ENCODE measurements around the gene NCEH1. TPM values are rescaled to one million over a fixed set of nuclear protein-coding genes. Genes with fewer than 3 reads are reported as not detected.

The NCEH1 gene
- total and polyA plus RNA-seq, 9 of the 15 experiments (the other 6 are each of a cell fraction or from before 2014, with no cell fraction given), result 1.3 to 5.0 (median 2.8) TPM

GRCh38 chr3:172601066-172601832, 109.6 kb downstream of the NCEH1 start:
- no peaks in the 10 kb centered on the region for H4K20me1 ChIP-seq (replicated peaks; ENCODE audit: control insufficient read depth, insufficient read depth, low read length)
- no TSS peak for BruUV-seq (replicated peaks)
- TF ChIP-seq ATF7 (IDR thresholded peaks at IDR 0.05) (no peak), TBP (optimal IDR thresholded peaks at IDR 0.05; ENCODE audit: low read depth, low read length) (no peak), PURB (CRISPR knock-in tag; IDR thresholded peaks at IDR 0.05; ENCODE audit: low read depth) (no peak), MED1 (CRISPR knock-in tag; IDR thresholded peaks at IDR 0.05; ENCODE audit: borderline replicate concordance) (no peak), ZNF318 (IDR thresholded peaks at IDR 0.05; ENCODE audit: borderline replicate concordance in 1 of 2, low read depth in 1 of 2) (no peak), NFIX (CRISPR knock-in tag; IDR thresholded peaks at IDR 0.05; ENCODE audit: low read depth) (no peak), BRCA1 (IDR thresholded peaks at IDR 0.05) (no peak), BRCA1 (CRISPR knock-in tag; IDR thresholded peaks at IDR 0.05) (no peak), HNRNPK (IDR thresholded peaks at IDR 0.05; ENCODE audit: low read depth, low read length, poor library complexity, severe bottlenecking) (no peak), CBX5 (IDR thresholded peaks at IDR 0.05; ENCODE audit: borderline replicate concordance, low read depth) (no peak), KHSRP (IDR thresholded peaks at IDR 0.05) (no peak), DEAF1 (CRISPR knock-in tag; IDR thresholded peaks at IDR 0.05) (no peak), BRD9 (IDR thresholded peaks at IDR 0.05; ENCODE audit: low read depth, partially characterized antibody) (no peak), MCM7 (IDR thresholded peaks at IDR 0.05) (no peak)
- peaks cover 2 to 9% of the 10 kb centered on the region in 2 experiments; a peak in 4 of 5 replicates for H3K27me3 ChIP-seq (ENCODE audit: control insufficient read depth in 2 of 2, insufficient read depth in 2 of 2, low read length in 2 of 2)
- in situ Hi-C loops (cut with MboI) (no loop called here), intact Hi-C loops (cut with micrococcal nuclease) (no loop called here)
- no peaks in the 10 kb centered on the region for H3K79me2 ChIP-seq (ENCODE audit: control insufficient read depth, insufficient read depth, low read length)
- no peaks in the 10 kb centered on the region for H3K9me1 ChIP-seq (ENCODE audit: control insufficient read depth, insufficient read depth, low read length)
- H3K4me2 ChIP-seq (ENCODE audit: insufficient read depth, low read length), result no peak overlapping the region
- ChIA-PET CTCF (ENCODE audit: low intra/inter-chr PET ratio) (no interaction called here), POLR2A (no interaction called here)
- ATAC-seq (no peak), FAIRE-seq (no peak), DNase-seq (ENCODE audit: extremely low read depth in 1 of 4, low spot score in 3 of 4) (no peak)
- 0% methylated on average over 3 of the region's 3 CpGs for WGBS (ENCODE audit: insufficient coverage, low coverage, missing lambda C conversion rate)
- no peak overlapping the region for H3K9ac ChIP-seq (ENCODE audit: insufficient read depth in 1 of 2, low read depth in 2 of 2, low read length in 2 of 2)
- no peaks in the 10 kb centered on the region for H3K4me1 ChIP-seq (replicated peaks in 1 of 2; ENCODE audit: control insufficient read depth in 2 of 2, insufficient read depth in 2 of 2, low read length in 2 of 2)
- H2AFZ ChIP-seq (ENCODE audit: low read depth, low read length), result no peak overlapping the region
- no peak overlapping the region for H3K4me3 ChIP-seq
- H3K36me3 ChIP-seq (ENCODE audit: control insufficient read depth, insufficient read depth, low read length), result no peaks in the 10 kb centered on the region
- no peaks in the 10 kb centered on the region for H3K9me3 ChIP-seq (replicated peaks; ENCODE audit: control insufficient read depth, insufficient read depth, low read depth, low read length)
- no peak overlapping the region for H3K27ac ChIP-seq (ENCODE audit: extremely low read depth, low read depth, low read length)
